OCI-LY7 (cell line): Measurements from ENCODE around the gene B3GAT1. TPM values are rescaled to one million over a fixed set of nuclear protein-coding genes. Genes with fewer than 3 reads are reported as not detected.

Source experiments
- BruUV-seq: library from RNA; stranded (reverse); fragments of 400-500 nt; replicated peaks from 2 replicates; lab custom pipeline; 2021; lab: Mats Ljungman, UMichigan
- CTCF ChIA-PET: fragments of 300-600 bp; sonication (Branson Sonifier 250); formaldehyde crosslinking; loops from one replicate; lab custom pipeline; 2022; ENCODE audit warnings: antibody characterized with exemption; ENCODE audit not compliant: unreplicated experiment; lab: Charles Lee
- POLR2A ChIA-PET: fragments of 300-600 bp; sonication (Branson Sonifier 250); formaldehyde crosslinking; loops from one replicate; lab custom pipeline; 2022; ENCODE audit warnings: antibody characterized with exemption; lab: Charles Lee
- DNase-seq: peaks from one replicate; pipeline ENCODE4 v3.0.0-alpha.2; 2015; ENCODE audit warnings: low spot score
- H2AFZ ChIP-seq: fragments of 200-600 bp; sonication (generic), shearing (Covaris generic); 2 replicates; pipeline ENCODE4 v1.6.1; 2014; ENCODE audit warnings: mild to moderate bottlenecking, antibody characterized with exemption, low read length, moderate library complexity
- H3K27ac ChIP-seq: fragments of 200-600 bp; sonication (generic); 2 replicates; pipeline ENCODE4 v1.5.1; 2014; ENCODE audit warnings: mixed run types, low read depth, mild to moderate bottlenecking, moderate library complexity, low read length, inconsistent platforms; ENCODE audit not compliant: poor library complexity, severe bottlenecking
- H3K36me3 ChIP-seq: fragments of 200-600 bp; sonication (generic); 2 replicates; pipeline ENCODE4 v1.6.1; 2014; ENCODE audit warnings: mild to moderate bottlenecking, antibody characterized with exemption, low read length, moderate library complexity, mixed read lengths; ENCODE audit not compliant: insufficient read depth
- H3K4me1 ChIP-seq: fragments of 200-600 bp; sonication (generic); 2 replicates; pipeline ENCODE4 v1.5.1; 2014; ENCODE audit warnings: mild to moderate bottlenecking, low read length; ENCODE audit not compliant: insufficient read depth, poor library complexity, severe bottlenecking
- H3K4me2 ChIP-seq: fragments of 200-600 bp; sonication (generic); 2 replicates; pipeline ENCODE4 v1.6.1; 2014; ENCODE audit warnings: mild to moderate bottlenecking, low read length
- H3K4me3 ChIP-seq: fragments of 200-600 bp; sonication (generic); 2 replicates; pipeline ENCODE4 v1.5.1; 2014; ENCODE audit warnings: mild to moderate bottlenecking, low read depth, low read length; ENCODE audit not compliant: poor library complexity, severe bottlenecking
- H3K79me2 ChIP-seq: fragments of 200-600 bp; sonication (generic); 2 replicates; pipeline ENCODE4 v1.6.1; 2016; ENCODE audit warnings: low read depth, mild to moderate bottlenecking, low read length, moderate library complexity, mixed read lengths; ENCODE audit not compliant: insufficient read depth
- H3K9me2 ChIP-seq: fragments of 200-600 bp; sonication (generic); 2 replicates; pipeline ENCODE4 v1.6.1; 2016; ENCODE audit warnings: mild to moderate bottlenecking, low read length, mixed read lengths; ENCODE audit not compliant: insufficient read depth
- H3K9me3 ChIP-seq: fragments of 200-600 bp; sonication (generic); 2 replicates; pipeline ENCODE4 v1.6.1; 2014; ENCODE audit warnings: mild to moderate bottlenecking, mixed run types, low read length, mixed read lengths
- H4K20me1 ChIP-seq: fragments of 200-600 bp; sonication (generic); 2 replicates; pipeline ENCODE4 v1.6.1; 2014; ENCODE audit warnings: mild to moderate bottlenecking, antibody characterized with exemption, low read length, moderate library complexity, mixed read lengths; ENCODE audit not compliant: insufficient read depth
- EZH2phosphoT487 ChIP-seq: fragments of 200-600 bp; sonication (generic); IDR thresholded peaks from 2 replicates; pipeline ENCODE4 v1.6.1; 2018; ENCODE audit warnings: low read depth, borderline replicate concordance, mild to moderate bottlenecking, mixed run types, antibody characterized with exemption, low read length, moderate library complexity, mixed read lengths
- intact Hi-C: fragments of 100-400 bp; cut with micrococcal nuclease; formaldehyde crosslinking; loops from one replicate; pipeline ENCODE4 v1.10.0; 2022; ENCODE audit not compliant: unreplicated experiment
- total RNA-seq, 2 experiments: library from RNA; depleted of rRNA in 1 of 2; stranded (reverse); fragments of >200 nt in 1 of 2; shearing (Covaris generic) in 1 of 2; gene quantifications; 2 replicates each; pipeline ENCODE4 v1.2.3, GENCODE V29; 2014 to 2022
- TF ChIP-seq, protein P1 (sequence below): fragments of 200-600 bp; sonication (generic); conservative IDR thresholded peaks from 2 replicates; pipeline ENCODE4 v1.5.1; 2014; ENCODE audit warnings: mild to moderate bottlenecking, antibody characterized with exemption, low read length, moderate library complexity, mixed read lengths

B3GAT1 gene
- total RNA-seq, 2 experiments from 2014 or later = not detected

DNA sequence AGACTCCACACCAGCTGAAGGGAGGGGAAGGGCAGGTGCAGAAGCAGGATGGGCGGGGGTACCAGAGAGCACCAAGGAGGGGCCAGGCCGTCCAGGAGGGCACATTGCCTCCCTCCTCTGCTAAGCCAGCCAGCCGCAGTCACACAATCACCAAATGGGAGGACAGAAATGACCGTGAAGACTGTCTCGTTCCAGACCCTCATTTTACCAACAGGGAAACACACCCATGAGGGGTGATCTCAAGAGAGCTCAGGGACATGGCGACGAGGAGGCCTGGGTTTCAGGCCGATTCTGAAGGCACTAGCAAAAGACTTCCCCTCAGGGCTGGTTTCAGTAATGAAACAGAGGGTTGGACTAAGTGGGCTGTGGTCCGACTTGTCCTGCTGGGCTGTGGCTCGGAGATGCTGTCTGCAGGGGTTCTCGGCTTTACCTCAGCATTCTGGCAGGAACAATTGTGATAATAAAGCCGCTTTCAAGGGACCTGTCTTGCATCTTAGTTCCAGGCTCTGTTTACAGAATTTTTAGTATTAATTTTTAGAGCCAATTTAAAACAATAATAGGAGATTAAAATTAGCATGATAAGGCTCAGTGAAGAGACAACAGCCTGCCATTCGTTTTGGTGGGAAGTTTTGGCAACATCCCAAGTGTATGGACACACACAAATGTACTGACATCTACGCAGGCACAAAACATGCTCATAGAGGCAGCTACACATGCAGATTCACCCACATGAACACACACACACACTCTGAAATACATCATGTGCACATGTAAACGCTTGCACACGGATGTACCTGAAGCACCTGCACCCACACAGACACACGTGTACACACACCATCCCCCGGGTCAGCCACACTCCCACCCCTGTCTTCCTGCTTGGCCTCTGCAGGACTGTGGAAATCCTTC, 2.0 kb upstream of the B3GAT1 start:
- POLR2A ChIA-PET = no interaction called here
- no peaks in the 10 kb centered on the region for H3K36me3 ChIP-seq
- no peak overlapping the region for H3K4me2 ChIP-seq
- BruUV-seq = no TSS peak
- CTCF ChIA-PET = no interaction called here
- no peaks in the 10 kb centered on the region for H3K4me1 ChIP-seq
- no peaks in the 10 kb centered on the region for H3K9me2 ChIP-seq
- H3K79me2 ChIP-seq = no peaks in the 10 kb centered on the region
- no peak overlapping the region for H3K27ac ChIP-seq
- intact Hi-C loops = no loop called here
- H4K20me1 ChIP-seq = no peaks in the 10 kb centered on the region
- no peak overlapping the region for H3K4me3 ChIP-seq
- no peaks in the 10 kb centered on the region for H3K9me3 ChIP-seq
- no peak overlapping the region for H2AFZ ChIP-seq
- no peak for TF ChIP-seq EZH2phosphoT487
- TF ChIP-seq, protein P1, sequence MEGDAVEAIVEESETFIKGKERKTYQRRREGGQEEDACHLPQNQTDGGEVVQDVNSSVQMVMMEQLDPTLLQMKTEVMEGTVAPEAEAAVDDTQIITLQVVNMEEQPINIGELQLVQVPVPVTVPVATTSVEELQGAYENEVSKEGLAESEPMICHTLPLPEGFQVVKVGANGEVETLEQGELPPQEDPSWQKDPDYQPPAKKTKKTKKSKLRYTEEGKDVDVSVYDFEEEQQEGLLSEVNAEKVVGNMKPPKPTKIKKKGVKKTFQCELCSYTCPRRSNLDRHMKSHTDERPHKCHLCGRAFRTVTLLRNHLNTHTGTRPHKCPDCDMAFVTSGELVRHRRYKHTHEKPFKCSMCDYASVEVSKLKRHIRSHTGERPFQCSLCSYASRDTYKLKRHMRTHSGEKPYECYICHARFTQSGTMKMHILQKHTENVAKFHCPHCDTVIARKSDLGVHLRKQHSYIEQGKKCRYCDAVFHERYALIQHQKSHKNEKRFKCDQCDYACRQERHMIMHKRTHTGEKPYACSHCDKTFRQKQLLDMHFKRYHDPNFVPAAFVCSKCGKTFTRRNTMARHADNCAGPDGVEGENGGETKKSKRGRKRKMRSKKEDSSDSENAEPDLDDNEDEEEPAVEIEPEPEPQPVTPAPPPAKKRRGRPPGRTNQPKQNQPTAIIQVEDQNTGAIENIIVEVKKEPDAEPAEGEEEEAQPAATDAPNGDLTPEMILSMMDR = no peak
- DNase-seq = no peak

DNA sequence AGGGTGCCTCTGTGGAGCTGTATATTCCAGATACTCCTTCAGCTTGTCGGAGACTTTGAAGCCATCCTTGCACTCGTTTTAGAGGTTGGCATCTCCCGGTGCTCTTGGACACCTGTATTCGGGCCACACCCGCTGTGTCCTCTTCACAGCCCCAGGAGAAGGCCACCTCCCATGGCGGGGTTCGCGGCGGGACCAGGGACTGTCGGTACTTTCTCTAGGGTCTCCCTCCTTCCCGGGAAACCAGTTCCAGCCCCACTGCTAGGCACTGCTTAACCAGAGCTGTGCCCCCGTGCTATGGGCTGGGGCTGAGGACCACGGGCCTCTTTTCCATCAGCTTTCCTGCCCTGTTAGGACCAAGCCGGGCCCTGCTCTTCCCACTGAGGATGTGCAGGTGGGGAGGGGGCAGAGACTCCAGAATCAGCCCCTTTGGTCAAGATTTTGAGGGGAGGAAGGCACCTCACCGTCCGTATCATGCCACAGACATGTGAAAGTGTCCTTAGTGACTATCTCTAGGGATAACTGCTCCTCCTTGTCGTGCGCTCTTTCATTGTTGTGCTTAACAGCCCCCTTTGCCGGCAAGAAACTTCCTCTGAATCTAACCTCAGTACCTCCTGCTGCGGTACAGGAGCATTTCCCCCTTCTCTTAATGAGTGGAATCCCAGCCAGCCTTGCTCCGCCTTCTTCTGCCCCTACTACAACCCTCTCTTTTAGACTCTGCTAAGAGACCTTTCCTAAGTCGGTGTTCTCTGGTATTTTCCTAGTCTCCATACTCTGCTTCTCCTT, 1.2 kb upstream of the B3GAT1 start:
- Histone ChIP-seq H3K79me2 (no peaks in the 10 kb centered on the region), H3K9me2 (no peaks in the 10 kb centered on the region), H3K4me3 (no peak overlapping the region), H3K4me1 (no peaks in the 10 kb centered on the region), H2AFZ (no peak overlapping the region), H4K20me1 (no peaks in the 10 kb centered on the region), H3K9me3 (no peaks in the 10 kb centered on the region), H3K36me3 (no peaks in the 10 kb centered on the region), H3K4me2 (no peak overlapping the region), H3K27ac (no peak overlapping the region)
- no TSS peak for BruUV-seq
- ChIA-PET POLR2A (no interaction called here), CTCF (no interaction called here)
- no peak for TF ChIP-seq EZH2phosphoT487
- TF ChIP-seq, protein P1 = no peak
- DNase-seq = no peak
- intact Hi-C loops = no loop called here
